Measurements from ENCODE around the gene SDK2. TPM values are rescaled to one million over a fixed set of nuclear protein-coding genes. Genes with fewer than 3 reads are reported as not detected.
A peak's percentile ranks its signal among the peaks of the same experiment; 100 is the strongest.

The SDK2 gene
- total and polyA plus RNA-seq, 4 experiments from 2014 or later = 0.49 to 2.9 (median 2.2) TPM; not detected in 1

- Mint-ChIP-seq H3K27ac (no peak overlapping the region), H3K4me3 (no peak overlapping the region), H3K9me3 (no peaks in the 10 kb centered on the region), H3K4me1 (peaks cover 4 to 16% (median 7%) of the 10 kb centered on the region in 4 donors), H3K27me3 (peaks cover 2 to 3% of the 10 kb centered on the region in 2 donors), H3K36me3 (no peaks in the 10 kb centered on the region)
- CTCF ChIA-PET (ENCODE audit: partially characterized antibody) = no interaction called here
- POLR2A ChIA-PET (ENCODE audit: partially characterized antibody) = no interaction called here
- intact Hi-C loops (cut with micrococcal nuclease) = no loop called here
- H3K4me3 ChIP-seq (ENCODE audit: low read length in 2 of 2) = no peak overlapping the region
- no peak overlapping the region for H3K27ac ChIP-seq (ENCODE audit: low read depth, low read length)
- H3K27me3 ChIP-seq (ENCODE audit: insufficient read depth, low read length) = no peaks in the 10 kb centered on the region
- DNase-seq = no peak
- H3K4me1 ChIP-seq (ENCODE audit: insufficient read depth, low read length) = no peaks in the 10 kb centered on the region
- no peaks in the 10 kb centered on the region for H3K9me3 ChIP-seq (ENCODE audit: control insufficient read depth in 1 of 2, low read length in 2 of 2)
- H3K36me3 ChIP-seq (ENCODE audit: insufficient read depth, low read length) = no peaks in the 10 kb centered on the region
These were observed 67.6 kb downstream of the SDK2 start for GRCh38 chr17:73576556-73577098.

DNA sequence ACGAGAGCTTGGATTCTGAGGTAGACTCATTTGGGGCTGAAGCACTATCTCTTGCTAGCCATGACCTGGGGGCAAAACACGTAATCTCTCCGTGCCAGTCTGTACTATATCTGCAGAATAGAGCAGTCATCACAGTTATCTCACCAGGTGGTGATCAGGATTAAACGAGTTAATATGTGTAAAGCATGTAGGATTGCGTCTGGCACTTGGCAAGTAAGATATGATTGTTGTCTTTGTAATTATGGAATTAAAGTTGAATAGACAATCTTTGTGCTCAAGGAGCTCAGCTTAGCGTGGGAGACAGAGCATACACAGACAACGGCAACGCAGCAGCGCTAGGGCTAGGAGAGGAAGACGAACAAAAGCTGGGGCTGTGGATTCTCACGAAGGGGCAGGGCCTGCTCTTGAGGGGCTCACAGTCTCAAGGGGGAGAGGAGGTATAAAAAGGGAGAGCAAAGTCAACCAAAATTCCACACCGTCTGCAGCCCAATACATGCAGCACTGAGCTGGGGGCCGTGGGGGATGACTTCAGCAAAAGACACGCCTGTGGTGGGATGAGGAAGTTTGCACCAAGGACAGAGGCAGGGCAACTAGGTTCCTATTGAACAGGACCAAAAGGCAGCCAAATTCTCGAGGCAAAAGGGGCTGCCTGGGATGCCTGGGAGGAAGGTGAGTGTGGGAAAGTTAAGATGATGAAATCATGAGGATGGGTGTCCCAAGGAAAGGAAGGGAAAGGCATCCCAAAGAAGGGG is 68.6 kb downstream of the SDK2 start:
- Histone ChIP-seq H3K4me1 (ENCODE audit: insufficient read depth, low read length) (no peaks in the 10 kb centered on the region), H3K27ac (ENCODE audit: low read depth, low read length) (no peak overlapping the region), H3K9me3 (ENCODE audit: control insufficient read depth in 1 of 2, low read length in 2 of 2) (no peaks in the 10 kb centered on the region), H3K4me3 (ENCODE audit: low read length in 2 of 2) (no peak overlapping the region), H3K27me3 (ENCODE audit: insufficient read depth, low read length) (no peaks in the 10 kb centered on the region), H3K36me3 (ENCODE audit: insufficient read depth, low read length) (no peaks in the 10 kb centered on the region)
- Mint-ChIP-seq H3K27ac (no peak overlapping the region), H3K36me3 (no peaks in the 10 kb centered on the region), H3K4me1 (peaks cover 4 to 16% (median 7%) of the 10 kb centered on the region in 4 donors), H3K27me3 (peaks cover 2 to 3% of the 10 kb centered on the region in 2 donors), H3K4me3 (no peak overlapping the region), H3K9me3 (no peaks in the 10 kb centered on the region)
- POLR2A ChIA-PET (ENCODE audit: partially characterized antibody) = no interaction called here
- no peak for DNase-seq
- intact Hi-C loops (cut with micrococcal nuclease) = no loop called here
- CTCF ChIA-PET (ENCODE audit: partially characterized antibody) = no interaction called here

- H3K4me3 Mint-ChIP-seq = no peak overlapping the region
- no peaks in the 10 kb centered on the region for H3K36me3 Mint-ChIP-seq
These were observed 72.6 kb downstream of the SDK2 start for GRCh38 chr17:73571511-73572130.

DNA sequence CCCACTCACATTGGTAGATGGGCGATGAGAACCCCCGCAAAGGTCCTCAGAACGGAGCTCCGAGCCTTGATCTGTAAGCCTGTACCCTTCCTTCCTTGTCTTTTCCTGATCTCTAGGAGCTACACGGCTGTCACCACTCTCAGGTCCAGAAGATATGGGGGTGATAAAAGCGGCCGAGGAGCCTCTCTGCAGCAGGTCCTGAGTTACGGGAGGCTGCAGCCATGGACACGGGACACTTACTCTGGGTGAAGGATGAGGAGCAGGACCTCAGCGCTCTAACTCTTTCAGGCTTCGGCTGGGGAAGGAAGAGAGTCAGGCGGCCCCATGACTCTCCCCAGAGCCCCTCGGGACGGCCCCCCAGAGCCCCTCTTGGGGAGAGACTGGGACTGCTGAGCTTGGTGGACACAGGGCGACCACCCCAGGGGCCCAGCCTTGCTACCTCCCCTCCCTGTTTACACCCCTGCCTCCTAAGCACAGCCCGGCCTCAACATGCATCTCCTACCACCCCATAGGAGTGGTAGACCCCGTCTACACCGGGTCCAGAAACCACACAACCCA is 74.4 kb downstream of the SDK2 start:
- POLR2A ChIA-PET (ENCODE audit: partially characterized antibody) = no interaction called here
- Histone ChIP-seq H3K36me3 (ENCODE audit: insufficient read depth, low read length) (no peaks in the 10 kb centered on the region), H3K4me3 (ENCODE audit: low read length in 2 of 2) (no peak overlapping the region), H3K27me3 (ENCODE audit: insufficient read depth, low read length) (no peaks in the 10 kb centered on the region), H3K27ac (ENCODE audit: low read depth, low read length) (no peak overlapping the region), H3K4me1 (ENCODE audit: insufficient read depth, low read length) (peaks cover 11% of the 10 kb centered on the region), H3K9me3 (ENCODE audit: control insufficient read depth in 1 of 2, low read length in 2 of 2) (no peaks in the 10 kb centered on the region)
- H3K36me3 Mint-ChIP-seq = no peaks in the 10 kb centered on the region
- CTCF ChIA-PET (ENCODE audit: partially characterized antibody) = no interaction called here
- peak overlapping the region in 1 of 7 donors; percentile 52 for H3K27ac Mint-ChIP-seq
- peaks cover 12 to 33% (median 19%) of the 10 kb centered on the region in 4 donors for H3K4me1 Mint-ChIP-seq
- H3K4me3 Mint-ChIP-seq = no peak overlapping the region
- H3K27me3 Mint-ChIP-seq = peaks cover 0 to 2% of the 10 kb centered on the region in 2 donors
- no peaks in the 10 kb centered on the region for H3K9me3 Mint-ChIP-seq
- DNase-seq = no peak
- intact Hi-C loops (cut with micrococcal nuclease) = no loop called here

More at GRCh38 chr17:73571511-73572130, 72.6 kb downstream of the SDK2 start:
- DNase-seq = no peak
- no peak overlapping the region for H3K27ac Mint-ChIP-seq
- no peaks in the 10 kb centered on the region for H3K27me3 ChIP-seq (ENCODE audit: insufficient read depth, low read length)
- peaks cover 12 to 33% (median 17%) of the 10 kb centered on the region in 4 donors for H3K4me1 Mint-ChIP-seq
- POLR2A ChIA-PET (ENCODE audit: partially characterized antibody) = no interaction called here
- H3K4me1 ChIP-seq (ENCODE audit: insufficient read depth, low read length) = peaks cover 11% of the 10 kb centered on the region
- H3K36me3 ChIP-seq (ENCODE audit: insufficient read depth, low read length) = no peaks in the 10 kb centered on the region
- H3K27me3 Mint-ChIP-seq = peaks cover 2 to 3% of the 10 kb centered on the region in 2 donors
- no peak overlapping the region for H3K27ac ChIP-seq (ENCODE audit: low read depth, low read length)
- intact Hi-C loops (cut with micrococcal nuclease) = no loop called here
- CTCF ChIA-PET (ENCODE audit: partially characterized antibody) = no interaction called here
- no peaks in the 10 kb centered on the region for H3K9me3 Mint-ChIP-seq
- H3K4me3 ChIP-seq (ENCODE audit: low read length in 2 of 2) = no peak overlapping the region
- no peaks in the 10 kb centered on the region for H3K9me3 ChIP-seq (ENCODE audit: control insufficient read depth in 1 of 2, low read length in 2 of 2)

GRCh38 chr17:73568934-73569333 is 75.3 kb downstream of the SDK2 start:
- POLR2A ChIA-PET (ENCODE audit: partially characterized antibody) = no interaction called here
- H3K4me1 Mint-ChIP-seq = peaks cover 12 to 32% (median 18%) of the 10 kb centered on the region in 4 donors
- H3K4me3 Mint-ChIP-seq = no peak overlapping the region

DNA sequence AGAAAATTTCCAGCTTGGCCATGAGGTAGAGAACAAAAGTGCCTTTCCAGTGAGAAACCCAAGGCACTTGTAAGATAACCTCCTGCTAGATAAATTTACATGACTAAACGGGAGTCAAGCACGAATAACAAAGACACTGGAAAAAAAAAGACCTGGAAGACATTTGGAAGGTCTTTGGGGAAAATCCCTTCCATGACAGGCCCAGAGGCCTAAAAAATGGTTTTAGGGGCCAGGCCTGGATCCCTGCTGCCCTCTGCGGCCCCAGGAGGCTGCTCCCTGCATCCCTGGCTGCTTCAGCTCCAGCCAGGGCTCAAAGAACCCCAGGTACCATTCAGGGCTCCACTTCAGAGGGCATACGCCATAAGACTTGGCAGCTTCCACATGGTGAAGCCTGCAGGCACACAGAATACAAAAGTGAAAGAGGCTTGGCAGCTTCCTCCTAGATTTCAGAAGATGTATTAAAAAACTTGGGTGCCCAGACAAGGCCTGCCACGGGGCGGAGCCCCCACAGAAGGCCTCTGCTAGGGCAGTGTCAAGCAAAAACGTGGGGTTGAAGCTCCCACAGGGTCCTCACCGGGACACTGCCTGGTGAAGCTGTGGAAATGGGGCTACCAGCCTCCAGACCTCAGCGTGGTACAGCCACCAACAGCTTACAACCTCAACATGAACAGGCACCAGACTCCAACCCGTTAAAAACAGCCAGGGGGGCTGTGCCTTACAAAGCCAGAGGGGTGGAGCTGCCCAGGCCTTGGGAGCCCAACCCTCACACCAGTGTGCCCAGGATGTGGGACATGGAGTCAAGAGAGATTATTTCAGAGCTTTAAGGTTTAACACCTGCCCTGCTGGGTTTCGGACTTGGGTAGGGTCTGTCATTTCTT is 77.1 kb downstream of the SDK2 start:
- no peaks in the 10 kb centered on the region for H3K9me3 ChIP-seq (ENCODE audit: control insufficient read depth in 1 of 2, low read length in 2 of 2)
- DNase-seq = peak in 4 of 5 donors; percentile 11 to 26 (median 20)
- Mint-ChIP-seq H3K4me3 (peak overlapping the region in 3 of 8 donors; percentile 4 to 58 (median 20)), H3K36me3 (no peaks in the 10 kb centered on the region), H3K4me1 (peaks cover 6 to 17% (median 14%) of the 10 kb centered on the region in 4 donors), H3K9me3 (no peaks in the 10 kb centered on the region), H3K27me3 (no peaks in the 10 kb centered on the region), H3K27ac (peak overlapping the region in 6 of 7 donors; percentile 53 to 88 (median 66))
- no peak overlapping the region for H3K4me3 ChIP-seq (ENCODE audit: low read length in 2 of 2)
- peaks cover 11% of the 10 kb centered on the region for H3K4me1 ChIP-seq (ENCODE audit: insufficient read depth, low read length)
- CTCF ChIA-PET (ENCODE audit: partially characterized antibody) = interaction anchor here (0.9 to 1.5 kb wide), 3 partner anchors 13 to 68 kb away, joined by 3 to 4 read pairs (median 3); no protein-coding TSS in a partner anchor
- intact Hi-C loops (cut with micrococcal nuclease) = no loop called here
- no peaks in the 10 kb centered on the region for H3K27me3 ChIP-seq (ENCODE audit: insufficient read depth, low read length)
- no peaks in the 10 kb centered on the region for H3K36me3 ChIP-seq (ENCODE audit: insufficient read depth, low read length)
- POLR2A ChIA-PET (ENCODE audit: partially characterized antibody) = interaction anchor here (1.4 to 2.9 kb wide), 2 partner anchors 22 to 25 kb away, joined by 4 to 25 read pairs; no protein-coding TSS in a partner anchor
- H3K27ac ChIP-seq (ENCODE audit: low read depth, low read length) = no peak overlapping the region

More at GRCh38 chr17:73568934-73569333, 75.3 kb downstream of the SDK2 start:
- intact Hi-C loops (cut with micrococcal nuclease) = no loop called here
- H3K36me3 Mint-ChIP-seq = no peaks in the 10 kb centered on the region
- Histone ChIP-seq H3K27me3 (ENCODE audit: insufficient read depth, low read length) (no peaks in the 10 kb centered on the region), H3K4me3 (ENCODE audit: low read length in 2 of 2) (no peak overlapping the region), H3K36me3 (ENCODE audit: insufficient read depth, low read length) (no peaks in the 10 kb centered on the region), H3K9me3 (ENCODE audit: control insufficient read depth in 1 of 2, low read length in 2 of 2) (no peaks in the 10 kb centered on the region), H3K4me1 (ENCODE audit: insufficient read depth, low read length) (peaks cover 11% of the 10 kb centered on the region), H3K27ac (ENCODE audit: low read depth, low read length) (no peak overlapping the region)
- H3K27ac Mint-ChIP-seq = no peak overlapping the region
- peaks cover 0 to 2% of the 10 kb centered on the region in 2 donors for H3K27me3 Mint-ChIP-seq
- no peaks in the 10 kb centered on the region for H3K9me3 Mint-ChIP-seq
- CTCF ChIA-PET (ENCODE audit: partially characterized antibody) = no interaction called here
- DNase-seq = no peak
